Measurements from ENCODE around the gene SND1.
A peak's percentile ranks its signal among the peaks of the same experiment; 100 is the strongest.

Gene SND1

GRCh38 chr7:128030263-128030653, 378.3 kb downstream of the SND1 start:
- DNase-seq (ENCODE audit: low read depth, low spot score), result no peak

GRCh38 chr7:128030654-128031611, 378.9 kb downstream of the SND1 start, which contains the start of gene LRRC4:
TSS of gene LRRC4 (minus strand) at chr7:128031437. CDS start at chr7:128030640, 797 bp downstream.
- H3K9ac ChIP-seq (ENCODE audit: insufficient read length), result peak within 1 kb of the TSS; percentile 77
- TF ChIP-seq POLR2AphosphoS5 (IDR thresholded peaks at IDR 0.05; ENCODE audit: borderline replicate concordance, low read depth, low read length) (no peak), EZH2 (IDR thresholded peaks at IDR 0.05) (no peak), FOXP2 (optimal IDR thresholded peaks at IDR 0.05; ENCODE audit: control extremely low read depth, extremely low read length, insufficient read depth) (no peak)
- peak within 1 kb of the TSS; percentile 85 for H3K4me3 ChIP-seq
- H3K36me3 ChIP-seq (ENCODE audit: insufficient read depth, low read length), result peaks cover 18% of the 10 kb centered on the region; the same call in 1 of the 2 replicates
- H3K9me3 ChIP-seq (ENCODE audit: low read depth, low read length), result no peaks in the 10 kb centered on the region
- H3K27ac ChIP-seq, result peak within 1 kb of the TSS; percentile 46; the same call in 1 of the 2 replicates
- no peak for DNase-seq (ENCODE audit: low read depth, low spot score)

More at GRCh38 chr7:128030263-128030653, 378.3 kb downstream of the SND1 start:
- H3K4me3 ChIP-seq, result peak overlapping the region; percentile 84
- H3K9ac ChIP-seq (ENCODE audit: insufficient read length), result peak overlapping the region; percentile 16
- no peaks in the 10 kb centered on the region for H3K9me3 ChIP-seq (ENCODE audit: low read depth, low read length)
- peaks cover 21% of the 10 kb centered on the region; the same call in 1 of the 2 replicates for H3K36me3 ChIP-seq (ENCODE audit: insufficient read depth, low read length)
- no peak overlapping the region for H3K27ac ChIP-seq
- TF ChIP-seq POLR2AphosphoS5 (IDR thresholded peaks at IDR 0.05; ENCODE audit: borderline replicate concordance, low read depth, low read length), result no peak
- no peak for TF ChIP-seq EZH2 (IDR thresholded peaks at IDR 0.05)
- TF ChIP-seq FOXP2 (optimal IDR thresholded peaks at IDR 0.05; ENCODE audit: control extremely low read depth, extremely low read length, insufficient read depth), result no peak

GRCh38 chr7:128031901-128032604, 380.1 kb downstream of the SND1 start:
- peak; percentile 71 for TF ChIP-seq POLR2AphosphoS5 (IDR thresholded peaks at IDR 0.05; ENCODE audit: borderline replicate concordance, low read depth, low read length)
- no peak for TF ChIP-seq EZH2 (IDR thresholded peaks at IDR 0.05)
- TF ChIP-seq FOXP2 (optimal IDR thresholded peaks at IDR 0.05; ENCODE audit: control extremely low read depth, extremely low read length, insufficient read depth), result no peak
- DNase-seq (ENCODE audit: low read depth, low spot score), result peak; percentile 76
- H3K9me3 ChIP-seq (ENCODE audit: low read depth, low read length), result no peaks in the 10 kb centered on the region
- H3K4me3 ChIP-seq, result peak overlapping the region; percentile 85
- peaks cover 17% of the 10 kb centered on the region; the same call in 1 of the 2 replicates for H3K36me3 ChIP-seq (ENCODE audit: insufficient read depth, low read length)
- peak overlapping the region; percentile 46; the same call in 1 of the 2 replicates for H3K27ac ChIP-seq
- peak overlapping the region; percentile 64 for H3K9ac ChIP-seq (ENCODE audit: insufficient read length)

- Histone ChIP-seq H3K4me3 (peak overlapping the region; percentile 85), H3K9ac (ENCODE audit: insufficient read length) (no peak overlapping the region), H3K27ac (no peak overlapping the region), H3K9me3 (ENCODE audit: low read depth, low read length) (no peaks in the 10 kb centered on the region), H3K36me3 (ENCODE audit: insufficient read depth, low read length) (peaks cover 17% of the 10 kb centered on the region; the same call in 1 of the 2 replicates)
- DNase-seq (ENCODE audit: low read depth, low spot score), result no peak
- TF ChIP-seq EZH2 (IDR thresholded peaks at IDR 0.05) (no peak), FOXP2 (optimal IDR thresholded peaks at IDR 0.05; ENCODE audit: control extremely low read depth, extremely low read length, insufficient read depth) (no peak), POLR2AphosphoS5 (IDR thresholded peaks at IDR 0.05; ENCODE audit: borderline replicate concordance, low read depth, low read length) (no peak)
Measured at GRCh38 chr7:128032605-128033235, 380.7 kb downstream of the SND1 start.

GRCh38 chr7:128033246-128033645, 381.3 kb downstream of the SND1 start:
- no peak for DNase-seq (ENCODE audit: low read depth, low spot score)
- Histone ChIP-seq H3K36me3 (ENCODE audit: insufficient read depth, low read length) (peaks cover 17% of the 10 kb centered on the region; the same call in 1 of the 2 replicates), H3K27ac (no peak overlapping the region), H3K9me3 (ENCODE audit: low read depth, low read length) (no peaks in the 10 kb centered on the region), H3K9ac (ENCODE audit: insufficient read length) (no peak overlapping the region), H3K4me3 (no peak overlapping the region)
- TF ChIP-seq EZH2 (IDR thresholded peaks at IDR 0.05) (no peak), FOXP2 (optimal IDR thresholded peaks at IDR 0.05; ENCODE audit: control extremely low read depth, extremely low read length, insufficient read depth) (no peak), POLR2AphosphoS5 (IDR thresholded peaks at IDR 0.05; ENCODE audit: borderline replicate concordance, low read depth, low read length) (no peak)

GRCh38 chr7:128034825-128035224, 382.8 kb downstream of the SND1 start:
- no peak overlapping the region for H3K27ac ChIP-seq
- H3K4me3 ChIP-seq, result no peak overlapping the region
- peaks cover 2% of the 10 kb centered on the region; the same call in 1 of the 2 replicates for H3K36me3 ChIP-seq (ENCODE audit: insufficient read depth, low read length)
- no peak overlapping the region for H3K9ac ChIP-seq (ENCODE audit: insufficient read length)
- DNase-seq (ENCODE audit: low read depth, low spot score), result no peak
- TF ChIP-seq FOXP2 (optimal IDR thresholded peaks at IDR 0.05; ENCODE audit: control extremely low read depth, extremely low read length, insufficient read depth) (no peak), EZH2 (IDR thresholded peaks at IDR 0.05) (no peak), POLR2AphosphoS5 (IDR thresholded peaks at IDR 0.05; ENCODE audit: borderline replicate concordance, low read depth, low read length) (no peak)
- H3K9me3 ChIP-seq (ENCODE audit: low read depth, low read length), result no peaks in the 10 kb centered on the region

GRCh38 chr7:128035712-128036111, 383.7 kb downstream of the SND1 start:
- Histone ChIP-seq H3K9ac (ENCODE audit: insufficient read length) (no peak overlapping the region), H3K4me3 (no peak overlapping the region), H3K36me3 (ENCODE audit: insufficient read depth, low read length) (no peaks in the 10 kb centered on the region), H3K9me3 (ENCODE audit: low read depth, low read length) (no peaks in the 10 kb centered on the region), H3K27ac (no peak overlapping the region)
- DNase-seq (ENCODE audit: low read depth, low spot score), result no peak
- no peak for TF ChIP-seq FOXP2 (optimal IDR thresholded peaks at IDR 0.05; ENCODE audit: control extremely low read depth, extremely low read length, insufficient read depth)
- TF ChIP-seq EZH2 (IDR thresholded peaks at IDR 0.05), result no peak
- no peak for TF ChIP-seq POLR2AphosphoS5 (IDR thresholded peaks at IDR 0.05; ENCODE audit: borderline replicate concordance, low read depth, low read length)
